GM06990 (cell line): Measurements from ENCODE around the gene ARHGEF10L.

ENCODE experiments used
- DNase-seq: peaks from one replicate; pipeline ENCODE4 v3.0.0-alpha.2; 2011; ENCODE audit not compliant: insufficient read length; ENCODE audit errors: extremely low read depth
- H3K27me3 ChIP-seq: replicated peaks from 2 replicates; pipeline ENCODE4 v1.6.0; 2011; ENCODE audit warnings: low read length; ENCODE audit not compliant: control insufficient read depth, insufficient read depth
- H3K36me3 ChIP-seq: 2 replicates; pipeline ENCODE4 v1.5.1; 2011; ENCODE audit warnings: low read length; ENCODE audit not compliant: control insufficient read depth, insufficient read depth
- H3K4me3 ChIP-seq: replicated peaks from 2 replicates; pipeline ENCODE4 v1.5.1; 2011; ENCODE audit warnings: low read depth, mild to moderate bottlenecking, control low read depth, low read length
- CTCF ChIP-seq: IDR thresholded peaks from 2 replicates; pipeline ENCODE4 v1.5.1; 2011; ENCODE audit warnings: low read length, control low read depth, mild to moderate bottlenecking, inconsistent platforms; ENCODE audit not compliant: insufficient read depth, poor library complexity, severe bottlenecking

Gene ARHGEF10L

DNA sequence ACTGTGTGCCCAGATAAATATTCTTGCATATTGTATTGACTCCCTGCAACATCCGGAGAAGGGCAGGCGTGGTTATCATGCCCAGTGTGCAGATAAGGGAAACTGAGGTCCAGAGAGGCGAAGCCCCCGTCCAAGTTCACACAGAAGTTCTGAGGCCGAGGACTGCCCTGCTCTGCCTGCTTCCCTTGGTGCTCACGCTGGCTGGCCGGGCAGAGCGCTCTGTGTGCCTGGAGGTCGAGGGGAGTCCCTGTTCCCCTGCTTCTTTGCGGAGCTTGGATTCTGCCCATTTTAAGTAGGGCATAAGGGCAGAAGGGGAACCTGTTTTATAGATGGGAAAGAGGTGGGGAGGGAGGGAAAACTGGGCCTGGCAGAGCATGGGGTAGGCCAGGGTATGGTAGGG is 122.8 kb downstream of the ARHGEF10L start:
- TF ChIP-seq CTCF, result no peak
- no peak for DNase-seq
- no peak overlapping the region for H3K4me3 ChIP-seq
- no peaks in the 10 kb centered on the region for H3K36me3 ChIP-seq
- no peaks in the 10 kb centered on the region for H3K27me3 ChIP-seq

GRCh38 chr1:17662786-17663185 is 123.3 kb downstream of the ARHGEF10L start:
- TF ChIP-seq CTCF, result no peak
- no peaks in the 10 kb centered on the region for H3K36me3 ChIP-seq
- no peaks in the 10 kb centered on the region for H3K27me3 ChIP-seq
- H3K4me3 ChIP-seq, result no peak overlapping the region
- no peak for DNase-seq

DNA sequence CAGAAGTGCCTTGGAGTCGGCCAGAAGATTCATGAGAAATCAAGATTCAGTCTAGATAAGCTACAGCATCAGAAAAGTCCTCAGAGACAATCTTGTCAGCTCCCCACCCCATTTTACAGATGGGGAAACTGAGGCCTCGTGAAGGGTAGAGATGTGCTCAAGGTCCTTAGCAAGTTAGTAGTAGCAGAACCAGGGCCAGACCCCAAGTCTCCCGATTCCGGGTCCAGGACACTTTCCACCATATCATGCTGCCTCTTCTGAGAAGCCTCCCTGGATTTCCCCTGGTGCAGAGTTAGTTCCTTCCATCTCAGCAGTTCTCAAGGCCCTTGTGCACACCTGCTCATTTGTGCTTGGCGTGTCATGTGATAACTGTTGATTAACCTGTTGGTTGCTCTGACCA is 124.1 kb downstream of the ARHGEF10L start:
- no peak for DNase-seq
- no peak for TF ChIP-seq CTCF

DNA sequence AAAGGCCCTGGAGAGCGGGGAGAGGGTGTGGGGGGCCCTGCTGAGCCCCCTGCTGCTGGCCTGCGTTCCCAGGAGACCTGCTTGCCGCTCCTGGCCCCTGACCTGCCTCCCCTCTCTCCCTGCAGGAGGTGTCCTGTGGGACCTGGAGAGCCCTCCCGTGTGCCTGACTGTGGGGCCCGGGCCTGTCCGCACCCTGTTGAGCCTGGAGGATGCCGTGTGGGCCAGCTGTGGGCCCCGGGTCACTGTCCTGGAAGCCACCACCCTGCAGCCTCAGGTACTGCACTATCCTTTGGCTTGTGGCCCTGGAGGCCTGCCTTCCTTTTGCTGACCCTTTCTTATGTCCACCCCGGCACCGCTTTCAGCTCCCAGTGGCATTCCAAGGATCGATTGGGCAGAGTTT is 124.8 kb downstream of the ARHGEF10L start:
- no peaks in the 10 kb centered on the region for H3K27me3 ChIP-seq
- no peak overlapping the region for H3K4me3 ChIP-seq
- no peak for TF ChIP-seq CTCF

More for the DNA sequence above, 124.1 kb downstream of the ARHGEF10L start:
- Histone ChIP-seq H3K36me3 (no peaks in the 10 kb centered on the region), H3K27me3 (no peaks in the 10 kb centered on the region), H3K4me3 (no peak overlapping the region)

GRCh38 chr1:17665054-17665453 is 125.6 kb downstream of the ARHGEF10L start:
- no peaks in the 10 kb centered on the region for H3K36me3 ChIP-seq
- H3K4me3 ChIP-seq, result no peak overlapping the region
- H3K27me3 ChIP-seq, result no peaks in the 10 kb centered on the region
- no peak for DNase-seq
- TF ChIP-seq CTCF, result no peak

More for the DNA sequence above, 124.8 kb downstream of the ARHGEF10L start:
- no peak for DNase-seq
- H3K36me3 ChIP-seq, result no peaks in the 10 kb centered on the region
